Mesendoderm (in vitro differentiated cells): ENCODE measurements around the gene ADD3. TPM values are rescaled to one million over a fixed set of nuclear protein-coding genes. Genes with fewer than 3 reads are reported as not detected.

ENCODE experiments used
- small RNA-seq: library from polyadenylated mRNA; stranded (forward); fragments of <200 nt; extraction: miRNeasy Mini kit (QIAGEN cat#:217004); gene quantifications from one replicate; pipeline ENCODE3, GENCODE V24; 2013; ENCODE audit not compliant: insufficient read depth

The ADD3 gene

Small RNAs within 50 kb of the gene (small RNA-seq; reads per million reads assigned to genes)
- gene SNRPGP12: not detected
